Hematopoietic multipotent progenitor cell treated with erythropoietin and hydrocortisone succinate and interleukin-3 and kit ligand, for 4 days (in vitro differentiated cells): ENCODE measurements around the gene NYAP2.

Source experiments
- DNase-seq: peaks from one replicate; pipeline ENCODE4 v3.0.0-alpha.2; 2015

NYAP2 gene

GRCh38 chr2:225431105-225431863 lies 31.8 kb downstream of the NYAP2 start:
- DNase-seq, result no peak

GRCh38 chr2:225434014-225434413 lies 34.5 kb downstream of the NYAP2 start:
- DNase-seq, result no peak

GRCh38 chr2:225437319-225437718 lies 37.8 kb downstream of the NYAP2 start:
- no peak for DNase-seq

- no peak for DNase-seq
These were observed 38.7 kb downstream of the NYAP2 start for GRCh38 chr2:225438248-225438647.

- DNase-seq, result no peak
These were observed 53.2 kb downstream of the NYAP2 start for GRCh38 chr2:225452677-225453076.

GRCh38 chr2:225454412-225454811 lies 54.9 kb downstream of the NYAP2 start:
- DNase-seq, result no peak

- peak; percentile 44 for DNase-seq
These were observed 57.2 kb downstream of the NYAP2 start for GRCh38 chr2:225456619-225457260.

- no peak for DNase-seq
These were observed 58.0 kb downstream of the NYAP2 start for GRCh38 chr2:225457482-225457881.

GRCh38 chr2:225458431-225459117 lies 59.1 kb downstream of the NYAP2 start:
- no peak for DNase-seq

- DNase-seq, result no peak
These were observed 62.9 kb downstream of the NYAP2 start for GRCh38 chr2:225462417-225462816.

- no peak for DNase-seq
These were observed 63.4 kb downstream of the NYAP2 start for GRCh38 chr2:225462945-225463344.

- no peak for DNase-seq
These were observed 63.9 kb downstream of the NYAP2 start for GRCh38 chr2:225463449-225463848.

- peak; percentile 7 for DNase-seq
These were observed 65.0 kb downstream of the NYAP2 start for GRCh38 chr2:225464346-225465025.

- DNase-seq, result no peak
These were observed 66.3 kb downstream of the NYAP2 start for GRCh38 chr2:225465827-225466226.

- peak; percentile 26 for DNase-seq
These were observed 67.5 kb downstream of the NYAP2 start for GRCh38 chr2:225466891-225467604.

GRCh38 chr2:225468131-225468530 lies 68.6 kb downstream of the NYAP2 start:
- no peak for DNase-seq

GRCh38 chr2:225471039-225471438 lies 71.5 kb downstream of the NYAP2 start:
- DNase-seq, result no peak

GRCh38 chr2:225471482-225471881 lies 72.0 kb downstream of the NYAP2 start:
- peak; percentile 8 for DNase-seq

GRCh38 chr2:225472161-225472560 lies 72.7 kb downstream of the NYAP2 start:
- DNase-seq, result no peak

GRCh38 chr2:225479386-225479785 lies 79.9 kb downstream of the NYAP2 start:
- no peak for DNase-seq

- DNase-seq, result no peak
These were observed 85.2 kb downstream of the NYAP2 start for GRCh38 chr2:225484751-225485150.

GRCh38 chr2:225486236-225486635 lies 86.7 kb downstream of the NYAP2 start:
- no peak for DNase-seq
